ENCODE measurements around the gene EYS. TPM values are rescaled to one million over a fixed set of nuclear protein-coding genes. Genes with fewer than 3 reads are reported as not detected.

The EYS gene
- total RNA-seq, 1 donor from 2014 or later, result not detected

- Mint-ChIP-seq H3K4me1 (ENCODE audit: unreplicated experiment) (no peaks in the 10 kb centered on the region), H3K36me3 (ENCODE audit: unreplicated experiment) (no peaks in the 10 kb centered on the region), H3K4me3 (ENCODE audit: unreplicated experiment) (no peak overlapping the region), H3K27me3 (ENCODE audit: unreplicated experiment) (peaks cover 13% of the 10 kb centered on the region), H3K27ac (ENCODE audit: unreplicated experiment) (no peak overlapping the region), H3K9me3 (ENCODE audit: unreplicated experiment) (no peaks in the 10 kb centered on the region)
- DNase-seq (ENCODE audit: extremely low spot score, unreplicated experiment), result no peak
- TF ChIP-seq CTCF (IDR thresholded peaks at IDR 0.05), result peak; percentile 53
Observed at GRCh38 chr6:64280569-64280968, 1426.5 kb downstream of the EYS start.

- Mint-ChIP-seq H3K27ac (ENCODE audit: unreplicated experiment) (no peak overlapping the region), H3K4me3 (ENCODE audit: unreplicated experiment) (no peak overlapping the region), H3K27me3 (ENCODE audit: unreplicated experiment) (peaks cover 5% of the 10 kb centered on the region), H3K4me1 (ENCODE audit: unreplicated experiment) (no peaks in the 10 kb centered on the region), H3K9me3 (ENCODE audit: unreplicated experiment) (no peaks in the 10 kb centered on the region), H3K36me3 (ENCODE audit: unreplicated experiment) (no peaks in the 10 kb centered on the region)
- TF ChIP-seq CTCF (IDR thresholded peaks at IDR 0.05), result no peak
- DNase-seq (ENCODE audit: extremely low spot score, unreplicated experiment), result no peak
Observed at GRCh38 chr6:64270083-64270482, 1436.9 kb downstream of the EYS start.

GRCh38 chr6:64266351-64266821 lies 1440.6 kb downstream of the EYS start:
- no peak overlapping the region for H3K27ac Mint-ChIP-seq (ENCODE audit: unreplicated experiment)
- DNase-seq (ENCODE audit: extremely low spot score, unreplicated experiment), result no peak
- no peaks in the 10 kb centered on the region for H3K36me3 Mint-ChIP-seq (ENCODE audit: unreplicated experiment)
- no peak overlapping the region for H3K4me3 Mint-ChIP-seq (ENCODE audit: unreplicated experiment)
- peaks cover 5% of the 10 kb centered on the region for H3K27me3 Mint-ChIP-seq (ENCODE audit: unreplicated experiment)
- peaks cover 11% of the 10 kb centered on the region for H3K4me1 Mint-ChIP-seq (ENCODE audit: unreplicated experiment)
- no peak for TF ChIP-seq CTCF (IDR thresholded peaks at IDR 0.05)
- no peaks in the 10 kb centered on the region for H3K9me3 Mint-ChIP-seq (ENCODE audit: unreplicated experiment)

- H3K36me3 Mint-ChIP-seq (ENCODE audit: unreplicated experiment), result no peaks in the 10 kb centered on the region
- peaks cover 11% of the 10 kb centered on the region for H3K4me1 Mint-ChIP-seq (ENCODE audit: unreplicated experiment)
- no peak for DNase-seq (ENCODE audit: extremely low spot score, unreplicated experiment)
- no peak for TF ChIP-seq CTCF (IDR thresholded peaks at IDR 0.05)
- H3K9me3 Mint-ChIP-seq (ENCODE audit: unreplicated experiment), result no peaks in the 10 kb centered on the region
- peaks cover 5% of the 10 kb centered on the region for H3K27me3 Mint-ChIP-seq (ENCODE audit: unreplicated experiment)
- H3K4me3 Mint-ChIP-seq (ENCODE audit: unreplicated experiment), result no peak overlapping the region
- H3K27ac Mint-ChIP-seq (ENCODE audit: unreplicated experiment), result no peak overlapping the region
Observed at GRCh38 chr6:64263778-64264177, 1443.2 kb downstream of the EYS start.

GRCh38 chr6:64259372-64259771 lies 1447.7 kb downstream of the EYS start:
- no peak for DNase-seq (ENCODE audit: extremely low spot score, unreplicated experiment)
- no peak overlapping the region for H3K4me3 Mint-ChIP-seq (ENCODE audit: unreplicated experiment)
- no peaks in the 10 kb centered on the region for H3K27me3 Mint-ChIP-seq (ENCODE audit: unreplicated experiment)
- H3K4me1 Mint-ChIP-seq (ENCODE audit: unreplicated experiment), result peaks cover 11% of the 10 kb centered on the region
- no peaks in the 10 kb centered on the region for H3K9me3 Mint-ChIP-seq (ENCODE audit: unreplicated experiment)
- TF ChIP-seq CTCF (IDR thresholded peaks at IDR 0.05), result no peak
- H3K36me3 Mint-ChIP-seq (ENCODE audit: unreplicated experiment), result no peaks in the 10 kb centered on the region
- no peak overlapping the region for H3K27ac Mint-ChIP-seq (ENCODE audit: unreplicated experiment)
